AG08396 (cell line): ENCODE measurements around the gene HORMAD2.
"Not testable (repeated sequence)": the region's sequence is repeated elsewhere in the genome, so short reads cannot be mapped to it uniquely, and the experiment has no call there.

Experiments
- DNase-seq: peaks from one replicate; pipeline ENCODE4 v3.0.0; 2012; ENCODE audit warnings: low spot score, mixed read lengths

The HORMAD2 gene

GRCh38 chr22:30057375-30057774, 22.9 kb upstream of the HORMAD2 start:
- no peak for DNase-seq

DNA sequence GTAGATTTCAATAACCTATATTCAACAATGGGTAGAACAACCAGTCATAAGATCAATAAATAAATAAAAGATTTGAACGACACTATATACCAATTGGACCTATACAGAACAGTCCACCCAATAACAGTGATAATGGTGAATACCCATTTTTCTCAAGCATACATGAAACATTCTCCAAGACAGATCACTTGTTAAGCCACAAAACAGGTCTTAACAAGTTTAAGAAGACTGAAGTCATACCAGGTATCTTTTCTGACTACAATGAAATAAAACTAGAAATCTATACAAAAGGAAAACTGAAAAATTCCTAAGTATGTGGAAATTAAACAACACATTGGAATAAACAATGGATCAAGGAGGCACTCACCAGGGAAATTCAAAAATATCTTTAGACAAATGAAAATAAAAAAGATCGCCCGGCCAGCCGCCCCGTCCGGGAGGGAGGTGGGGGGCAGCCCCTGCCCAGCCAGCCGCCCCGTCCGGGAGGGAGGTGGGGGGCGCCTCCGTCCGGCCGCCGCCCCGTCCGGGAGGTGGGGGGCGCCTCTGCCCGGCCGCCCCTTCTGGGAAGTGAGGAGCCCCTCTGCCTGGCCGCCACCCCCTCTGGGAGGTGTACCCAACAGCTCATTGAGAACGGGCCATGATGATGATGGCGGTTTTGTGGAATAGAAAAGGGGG, 20.8 kb upstream of the HORMAD2 start:
- DNase-seq, result not testable (repeated sequence)

DNA sequence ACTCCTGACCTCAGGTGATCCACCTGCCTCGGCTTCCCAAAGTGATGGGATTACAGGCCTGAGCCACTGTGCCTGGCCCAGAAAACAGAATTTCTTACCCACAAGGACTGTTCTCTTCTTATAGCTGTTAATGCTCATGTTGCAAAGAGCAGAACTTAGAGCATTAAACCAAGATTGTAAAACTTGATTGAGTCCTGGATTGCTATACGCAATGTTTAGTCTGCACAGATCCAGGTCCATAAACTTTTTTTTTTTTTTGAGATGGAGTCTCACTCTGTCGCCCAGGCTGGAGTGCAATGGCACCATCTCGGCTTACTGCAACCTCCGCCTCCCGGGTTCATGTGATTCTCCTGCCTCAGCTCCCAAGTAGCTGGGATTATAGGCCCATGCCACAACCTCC, 19.2 kb upstream of the HORMAD2 start:
- DNase-seq, result not testable (repeated sequence)

- no peak for DNase-seq
Measured at GRCh38 chr22:30062259-30062658, 18.0 kb upstream of the HORMAD2 start.

- no peak for DNase-seq
Measured at GRCh38 chr22:30062950-30063349, 17.3 kb upstream of the HORMAD2 start.

DNA sequence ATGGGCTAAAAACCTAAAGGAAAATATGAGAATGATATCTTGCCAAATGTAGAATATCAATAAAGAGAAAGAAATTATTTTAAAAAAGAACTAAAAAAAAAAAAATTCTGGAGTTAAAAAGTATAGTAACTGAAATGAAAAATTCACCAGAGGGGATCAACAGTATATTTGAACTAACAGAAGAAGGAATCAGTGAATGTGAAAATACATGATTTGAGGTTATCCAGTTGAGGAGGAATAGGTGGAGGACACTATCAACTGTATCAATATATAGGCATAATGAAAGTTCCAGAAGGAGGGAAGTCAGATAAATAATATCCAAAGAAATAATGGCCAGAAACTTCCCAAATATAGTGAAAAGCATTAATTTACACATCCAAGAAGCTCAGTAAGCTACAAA, 16.1 kb upstream of the HORMAD2 start:
- no peak for DNase-seq

DNA sequence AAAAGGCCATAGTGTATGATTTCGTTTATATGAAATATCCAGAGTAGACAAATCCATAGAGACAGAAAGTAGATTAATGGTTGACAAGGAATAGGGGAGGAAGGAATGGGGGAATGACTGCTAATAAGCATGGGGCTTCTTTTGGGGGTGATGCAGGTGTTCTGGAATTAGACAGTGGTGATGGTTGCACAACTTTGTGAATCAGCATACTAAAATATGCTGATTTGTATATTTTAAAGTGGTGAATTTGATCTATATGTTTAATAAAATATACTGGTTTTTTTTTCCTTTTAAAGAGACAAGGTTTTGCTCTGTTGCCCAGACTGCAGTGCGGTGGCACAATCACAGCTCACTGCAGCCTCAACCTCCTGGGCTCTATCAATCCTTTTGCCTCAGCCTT, 6.5 kb upstream of the HORMAD2 start:
- no peak for DNase-seq

GRCh38 chr22:30074147-30074546, 6.1 kb upstream of the HORMAD2 start:
- DNase-seq, result no peak

DNA sequence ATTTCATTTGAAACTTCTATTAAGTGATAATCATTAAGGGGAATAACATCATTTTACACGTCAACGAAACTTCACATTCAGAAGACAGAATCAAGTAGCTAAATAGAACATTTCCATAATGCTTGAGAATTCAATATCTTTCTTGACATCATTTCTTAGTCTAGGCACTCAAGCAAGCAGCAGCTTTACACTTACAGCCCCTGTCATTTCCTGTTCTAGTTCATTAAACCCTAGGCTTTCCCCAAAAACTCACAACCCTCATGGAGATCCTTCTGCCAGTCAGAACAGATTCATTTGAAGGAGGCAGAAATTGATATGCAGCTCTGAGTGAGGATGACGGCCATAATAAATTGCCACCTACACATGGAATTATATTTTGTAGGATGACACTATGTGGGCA, 5.3 kb upstream of the HORMAD2 start:
- no peak for DNase-seq

- DNase-seq, result no peak
Measured at GRCh38 chr22:30077279-30077880, 2.9 kb upstream of the HORMAD2 start.

- DNase-seq, result no peak
Measured at GRCh38 chr22:30078320-30079311, 1.6 kb upstream of the HORMAD2 start.

DNA sequence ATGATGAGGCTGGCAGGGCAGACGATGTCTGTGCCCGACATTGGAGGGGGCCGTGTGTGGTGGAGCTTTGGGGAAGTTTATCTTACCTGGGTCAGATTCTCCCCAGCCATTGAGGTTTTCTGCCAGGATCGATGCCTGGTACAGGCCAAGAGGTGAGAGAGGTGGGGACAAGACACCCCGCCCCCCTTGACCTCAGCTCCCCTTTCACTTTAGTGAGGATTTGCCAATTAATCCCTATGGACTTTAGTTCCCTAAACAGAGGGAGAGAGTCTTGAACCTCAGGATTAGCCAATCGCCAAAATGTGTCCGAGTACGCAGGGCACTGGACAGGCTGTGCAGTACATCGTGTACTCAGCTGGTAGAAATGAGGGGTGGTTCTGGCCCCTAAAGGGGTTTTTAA, 541 bp downstream of the HORMAD2 start:
- DNase-seq, result no peak

DNA sequence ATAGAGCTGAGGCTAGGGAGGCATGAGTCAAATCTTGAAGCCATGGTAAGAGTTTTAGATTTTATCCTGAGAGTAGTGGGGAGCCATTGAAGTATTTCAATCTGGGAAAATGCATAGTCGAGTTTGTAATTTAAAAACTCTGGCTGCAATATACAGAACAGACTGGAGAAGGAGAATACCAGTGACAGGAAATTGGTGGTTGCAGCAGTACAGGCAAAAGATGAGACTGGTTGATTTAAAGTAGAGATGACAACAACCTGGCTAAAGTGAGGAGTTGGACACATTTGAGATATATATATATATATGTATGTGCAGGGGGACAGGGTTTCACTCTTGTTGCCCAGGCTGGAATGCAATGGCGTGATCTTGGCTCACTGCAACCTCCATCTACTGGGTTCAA, 6.2 kb downstream of the HORMAD2 start:
- DNase-seq, result no peak

- not testable (repeated sequence) for DNase-seq
Measured at GRCh38 chr22:30087037-30087436, 6.8 kb downstream of the HORMAD2 start.

DNA sequence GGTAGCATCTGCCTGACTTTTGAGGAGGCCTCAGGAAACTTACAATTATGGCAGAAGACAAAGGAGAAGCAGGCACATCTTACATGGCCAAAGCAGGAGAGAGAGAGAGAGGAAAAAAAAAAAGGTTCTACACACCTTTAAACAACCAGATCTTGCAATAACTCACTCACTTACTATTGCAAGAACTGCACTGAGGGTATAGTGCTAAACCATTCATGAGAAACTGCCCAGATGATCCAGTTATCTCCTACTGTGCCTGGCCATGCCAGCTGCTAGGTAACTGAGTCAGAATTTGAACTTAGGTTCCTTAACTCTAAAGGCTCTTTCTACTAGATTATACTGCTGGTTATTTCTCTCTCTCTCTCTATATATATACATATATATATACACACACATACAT, 7.3 kb downstream of the HORMAD2 start:
- no peak for DNase-seq

- DNase-seq, result no peak
Measured at GRCh38 chr22:30088468-30088867, 8.2 kb downstream of the HORMAD2 start.

- DNase-seq, result no peak
Measured at GRCh38 chr22:30089655-30089974, 9.4 kb downstream of the HORMAD2 start.

GRCh38 chr22:30092686-30093085, 12.4 kb downstream of the HORMAD2 start:
- no peak for DNase-seq

DNA sequence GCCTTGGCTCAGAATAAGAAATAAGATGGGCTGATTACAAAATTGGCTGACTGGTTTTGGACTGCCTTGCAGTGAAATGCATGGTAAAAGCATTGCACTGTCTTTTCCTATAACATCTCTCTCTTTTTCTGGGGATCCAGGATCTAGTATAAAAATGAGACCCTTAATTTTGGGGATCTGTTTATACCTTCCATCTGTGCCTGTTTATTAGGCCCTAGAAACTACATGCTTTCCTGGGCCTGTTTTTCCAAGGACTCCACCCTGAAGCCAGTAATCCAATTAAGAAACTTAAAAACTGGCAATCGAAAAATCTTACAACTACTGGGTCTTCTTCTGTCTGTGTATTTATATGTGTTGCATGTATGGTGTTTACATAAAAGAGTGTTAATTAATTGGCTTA, 14.5 kb downstream of the HORMAD2 start:
- no peak for DNase-seq

DNA sequence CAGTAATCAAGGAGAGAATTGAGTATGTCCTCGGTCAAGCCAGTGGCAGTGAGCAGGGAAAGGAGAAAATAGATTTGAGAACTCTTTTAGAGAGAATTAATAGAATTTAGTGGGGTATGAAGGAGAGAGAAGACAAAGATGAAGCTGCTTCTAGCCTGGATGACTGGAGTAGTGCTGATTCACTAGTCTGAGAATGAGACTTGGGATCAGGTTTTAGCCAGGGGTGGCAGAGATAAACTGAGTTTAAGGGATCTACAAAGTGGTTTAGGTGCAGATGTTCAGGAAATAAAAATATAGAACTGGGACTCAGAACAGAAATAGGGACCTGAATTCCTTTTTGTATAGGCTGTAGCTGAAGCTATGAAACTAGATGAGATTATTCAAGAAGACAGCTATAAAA, 17.6 kb downstream of the HORMAD2 start:
- no peak for DNase-seq

- DNase-seq, result not testable (repeated sequence)
Measured at GRCh38 chr22:30100770-30101169, 20.5 kb downstream of the HORMAD2 start.

GRCh38 chr22:30104501-30105156, 24.4 kb downstream of the HORMAD2 start:
- DNase-seq, result no peak

- DNase-seq, result no peak
Measured at GRCh38 chr22:30105483-30105882, 25.2 kb downstream of the HORMAD2 start.
